ENCODE data around the gene FREM2.
A peak's percentile ranks its signal among the peaks of the same experiment; 100 is the strongest.

The FREM2 gene

GRCh38 chr13:38898481-38898880 is 211.6 kb downstream of the FREM2 start:
- no peak for DNase-seq (ENCODE audit: low spot score)

- no peak for DNase-seq (ENCODE audit: low spot score)
These were observed 212.7 kb downstream of the FREM2 start for GRCh38 chr13:38899571-38899970.

- DNase-seq (ENCODE audit: low spot score): peak; percentile 27
These were observed 213.3 kb downstream of the FREM2 start for GRCh38 chr13:38900188-38900587.

GRCh38 chr13:38902551-38902950 is 215.7 kb downstream of the FREM2 start:
- DNase-seq (ENCODE audit: low spot score): no peak

- DNase-seq (ENCODE audit: low spot score): no peak
These were observed 218.2 kb downstream of the FREM2 start for GRCh38 chr13:38905081-38905480.

GRCh38 chr13:38905861-38906260 is 219.0 kb downstream of the FREM2 start:
- no peak for DNase-seq (ENCODE audit: low spot score)

GRCh38 chr13:38908574-38908973 is 221.7 kb downstream of the FREM2 start:
- no peak for DNase-seq (ENCODE audit: low spot score)

GRCh38 chr13:38914070-38914469 is 227.2 kb downstream of the FREM2 start:
- DNase-seq (ENCODE audit: low spot score): no peak

GRCh38 chr13:38921081-38921480 is 234.2 kb downstream of the FREM2 start:
- DNase-seq (ENCODE audit: low spot score): no peak

- DNase-seq (ENCODE audit: low spot score): no peak
These were observed 235.3 kb downstream of the FREM2 start for GRCh38 chr13:38922170-38922569.

- no peak for DNase-seq (ENCODE audit: low spot score)
These were observed 246.9 kb downstream of the FREM2 start for GRCh38 chr13:38933786-38934185.
